HUES64 (cell line): Measurements from ENCODE around the gene CNGA2.

Experiments used
- H3K27ac ChIP-seq: 2 replicates; pipeline ENCODE4 v1.7.0; 2013; ENCODE audit warnings: low read depth, low read length, inconsistent platforms
- H3K27me3 ChIP-seq: 2 replicates; pipeline ENCODE4 v1.6.1; 2013; ENCODE audit warnings: mild to moderate bottlenecking, low read length; ENCODE audit not compliant: insufficient read depth
- H3K36me3 ChIP-seq: 2 replicates; pipeline ENCODE4 v1.6.1; 2013; ENCODE audit warnings: mild to moderate bottlenecking, low read length; ENCODE audit not compliant: insufficient read depth
- H3K4me1 ChIP-seq: 2 replicates; pipeline ENCODE4 v1.6.1; 2013; ENCODE audit warnings: mild to moderate bottlenecking, low read length, moderate library complexity; ENCODE audit not compliant: insufficient read depth
- H3K4me3 ChIP-seq: 2 replicates; pipeline ENCODE4 v1.5.1; 2013; ENCODE audit warnings: mild to moderate bottlenecking, low read length, moderate library complexity
- H3K9ac ChIP-seq: 2 replicates; pipeline ENCODE4 v1.6.1; 2013; ENCODE audit warnings: mild to moderate bottlenecking, low read depth, low read length
- H3K9me3 ChIP-seq: 2 replicates; pipeline ENCODE4 v1.6.1; 2013; ENCODE audit warnings: low read depth, low read length; ENCODE audit not compliant: insufficient read depth
- WGBS: fragments of 150-250, 120-280 bp; methylation state at CpG from one replicate; pipeline ENCODE4 v1.1.7; 2013; ENCODE audit warnings: missing lambda C conversion rate; 5-methylcytosine and 5-hydroxymethylcytosine counted together

CNGA2 gene

DNA sequence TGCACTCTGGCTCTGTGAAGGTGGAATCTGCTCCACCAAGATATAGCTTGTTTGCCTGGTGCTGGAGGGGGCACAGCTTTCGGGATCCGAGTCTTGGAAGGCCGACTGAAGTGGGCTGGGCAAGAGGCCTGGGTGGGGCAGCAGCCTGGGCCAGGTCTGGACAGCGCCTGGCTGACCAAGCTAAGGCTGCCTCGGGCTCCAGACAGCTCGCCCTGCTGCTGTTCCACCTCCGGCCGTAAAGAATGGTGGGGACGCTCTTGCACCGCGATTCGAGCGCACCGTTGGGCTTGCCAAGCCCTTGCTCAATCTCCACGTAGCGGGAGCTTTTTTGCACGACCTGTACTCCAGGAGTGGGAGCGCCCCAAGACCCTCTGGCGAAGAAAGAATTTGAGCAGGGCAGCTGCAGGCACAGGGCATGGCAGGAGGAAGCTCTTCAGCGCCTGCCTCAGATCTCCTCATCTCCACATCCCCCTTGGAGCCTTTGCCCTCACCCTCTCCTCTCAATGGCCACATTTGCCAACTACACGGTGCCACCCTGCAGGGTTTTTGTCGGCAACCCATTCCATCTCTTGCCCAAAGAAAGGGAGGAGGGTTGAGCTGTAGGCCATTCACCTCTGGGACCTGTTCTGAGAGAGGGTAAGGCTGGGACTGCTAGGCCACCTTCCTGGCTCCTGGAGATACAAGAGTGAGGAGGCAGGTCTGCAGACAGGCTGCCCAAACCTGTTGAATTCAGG, 18.9 kb downstream of the CNGA2 start:
- H3K4me1 ChIP-seq: 0 out of 2 replicates have a peak, but pooled peaks cover 4% of the 10 kb centered on the region
- H3K36me3 ChIP-seq: no peaks in the 10 kb centered on the region
- H3K27ac ChIP-seq: no peak overlapping the region
- no peaks in the 10 kb centered on the region for H3K27me3 ChIP-seq
- no peak overlapping the region for H3K4me3 ChIP-seq
- H3K9ac ChIP-seq: no peak overlapping the region
- no peaks in the 10 kb centered on the region for H3K9me3 ChIP-seq
- 16% methylated on average over 22 of the region's 22 CpGs for WGBS

DNA sequence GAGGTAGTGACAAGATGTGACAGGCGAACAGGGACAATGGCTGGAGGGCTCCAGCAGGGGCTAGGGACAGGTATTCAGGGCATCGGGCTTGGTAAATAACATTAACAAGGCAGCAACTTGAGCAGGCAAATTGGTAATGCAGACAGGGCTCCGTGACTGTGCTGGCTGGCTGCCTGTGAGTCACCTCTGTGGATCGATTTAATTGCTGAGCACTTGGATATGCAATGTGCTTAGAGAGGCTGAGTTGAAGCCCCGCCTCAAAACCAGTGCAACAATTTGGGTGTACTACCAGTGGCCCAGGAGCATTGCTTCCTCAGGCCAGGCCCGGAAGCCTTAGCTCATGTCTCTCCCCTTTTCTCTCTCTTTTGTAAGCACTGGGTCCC, 19.5 kb downstream of the CNGA2 start:
- H3K9ac ChIP-seq: no peak overlapping the region

DNA sequence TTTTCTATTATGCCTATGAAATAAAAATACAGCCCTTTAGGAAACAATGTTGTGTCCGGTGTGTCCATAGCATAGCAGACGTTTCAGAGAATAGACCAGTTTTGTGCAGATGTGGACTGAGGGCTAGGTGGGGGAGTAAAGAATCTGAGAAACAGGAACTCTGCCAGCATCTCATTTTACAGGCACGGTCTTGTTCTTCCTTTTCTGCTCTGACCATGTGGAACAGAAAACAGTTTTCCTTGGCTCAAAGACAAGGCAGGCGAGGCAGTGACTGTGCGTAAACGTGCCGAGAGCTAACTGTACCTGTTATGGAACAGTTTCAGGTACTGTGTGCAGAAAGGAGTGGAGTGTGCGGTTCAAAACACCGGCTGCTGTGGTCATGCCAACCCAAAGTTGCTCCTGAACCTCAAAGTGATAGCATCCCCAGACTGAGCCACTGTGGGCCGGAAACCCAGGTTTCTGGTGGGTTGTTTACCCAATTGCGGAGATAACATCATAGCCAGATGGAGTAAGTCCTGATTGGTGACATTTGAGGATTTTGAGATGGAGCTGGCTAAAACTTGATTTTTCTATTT, 20.2 kb downstream of the CNGA2 start:
- H3K9ac ChIP-seq: no peak overlapping the region

More for the DNA sequence above, 19.5 kb downstream of the CNGA2 start:
- Histone ChIP-seq H3K9me3 (no peaks in the 10 kb centered on the region), H3K4me1 (0 out of 2 replicates have a peak, but pooled peaks cover 4% of the 10 kb centered on the region), H3K36me3 (no peaks in the 10 kb centered on the region), H3K27ac (no peak overlapping the region), H3K27me3 (no peaks in the 10 kb centered on the region), H3K4me3 (no peak overlapping the region)
- WGBS: 56% methylated on average over 6 of the region's 6 CpGs

DNA sequence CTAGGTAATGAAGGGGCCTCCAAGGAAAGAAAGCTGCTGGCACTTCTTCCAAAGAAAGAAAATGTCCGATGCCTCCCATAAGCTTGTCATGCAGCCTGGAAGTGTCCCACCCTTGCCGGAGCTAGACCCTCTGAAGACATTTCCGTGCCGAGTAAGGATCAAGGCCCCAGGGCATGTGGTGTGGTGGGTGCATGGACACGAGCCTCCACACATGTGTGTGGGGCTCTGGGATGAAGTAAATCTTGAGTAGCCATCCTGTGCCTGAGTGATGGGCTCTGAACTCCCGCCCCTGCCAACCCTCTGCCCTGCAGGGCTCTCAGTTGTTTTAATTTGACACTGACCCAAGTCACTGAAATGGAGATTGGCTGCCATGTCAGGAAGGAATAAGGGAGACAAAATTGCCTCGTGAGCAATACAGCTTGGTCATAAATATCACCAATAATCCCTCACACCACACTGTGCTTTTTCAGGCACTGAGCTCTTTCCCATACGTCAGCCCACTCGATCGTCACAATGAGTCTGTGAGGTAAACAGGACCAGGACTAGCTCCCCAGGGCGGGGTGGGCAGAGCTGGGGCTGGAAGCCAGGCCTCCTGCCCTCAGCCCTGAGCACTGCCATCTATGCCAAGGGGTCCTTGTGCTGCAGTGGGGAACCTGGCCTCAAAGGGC, 24.6 kb downstream of the CNGA2 start:
- no peak overlapping the region for H3K9ac ChIP-seq
- no peaks in the 10 kb centered on the region for H3K4me1 ChIP-seq
- WGBS: 93% methylated on average over 11 of the region's 11 CpGs
- H3K27ac ChIP-seq: no peak overlapping the region
- no peaks in the 10 kb centered on the region for H3K9me3 ChIP-seq
- no peak overlapping the region for H3K4me3 ChIP-seq
- no peaks in the 10 kb centered on the region for H3K36me3 ChIP-seq
- no peaks in the 10 kb centered on the region for H3K27me3 ChIP-seq

More for the DNA sequence above, 20.2 kb downstream of the CNGA2 start:
- H3K27me3 ChIP-seq: no peaks in the 10 kb centered on the region
- H3K4me1 ChIP-seq: 0 out of 2 replicates have a peak, but pooled peaks cover 4% of the 10 kb centered on the region
- no peak overlapping the region for H3K27ac ChIP-seq
- H3K4me3 ChIP-seq: no peak overlapping the region
- 94% methylated on average over 11 of the region's 11 CpGs for WGBS
- H3K9me3 ChIP-seq: no peaks in the 10 kb centered on the region
- no peaks in the 10 kb centered on the region for H3K36me3 ChIP-seq

DNA sequence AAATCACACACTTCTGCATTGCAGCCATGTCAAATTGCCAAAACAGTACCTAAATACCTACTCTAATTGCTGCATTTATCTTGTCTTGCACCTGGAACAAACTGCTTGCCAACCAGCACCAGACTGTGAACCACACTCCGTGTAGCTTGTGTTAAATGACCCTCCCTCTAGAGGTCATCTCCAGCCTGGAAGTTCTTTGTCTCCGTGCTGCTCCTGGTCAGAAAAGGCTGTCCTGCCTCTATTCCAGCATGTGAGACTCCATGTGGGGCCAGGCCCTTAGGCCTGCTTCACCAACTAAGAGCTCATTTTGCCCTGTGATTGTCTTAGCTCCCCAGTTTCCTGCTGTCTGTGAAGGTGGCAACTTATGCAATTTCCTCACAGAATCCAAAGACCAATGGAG, 28.3 kb downstream of the CNGA2 start:
- 71% methylated on average over 2 of the region's 2 CpGs for WGBS
- no peak overlapping the region for H3K9ac ChIP-seq
- no peaks in the 10 kb centered on the region for H3K9me3 ChIP-seq
- no peaks in the 10 kb centered on the region for H3K27me3 ChIP-seq
- no peaks in the 10 kb centered on the region for H3K36me3 ChIP-seq
- H3K4me1 ChIP-seq: no peaks in the 10 kb centered on the region
- no peak overlapping the region for H3K4me3 ChIP-seq
- no peak overlapping the region for H3K27ac ChIP-seq

DNA sequence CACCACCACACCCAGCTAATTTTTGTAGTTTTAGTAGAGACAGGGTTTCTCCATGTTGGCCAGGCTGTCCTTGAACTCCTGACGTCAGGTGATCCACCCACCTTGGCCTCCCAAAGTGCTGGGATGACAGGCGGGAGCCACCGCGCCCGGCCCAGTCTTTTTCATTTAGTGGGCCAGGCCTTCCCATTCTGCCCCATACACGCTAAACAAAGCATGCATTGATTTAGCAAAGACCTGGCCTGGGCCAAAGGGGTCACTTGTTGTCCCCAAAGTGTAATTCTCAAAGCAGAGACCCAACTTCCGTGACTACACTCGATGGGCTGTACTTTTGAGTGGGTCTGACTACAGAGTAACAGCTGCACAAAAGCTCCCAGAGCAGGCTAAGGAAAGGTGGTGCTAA, 29.2 kb downstream of the CNGA2 start:
- Histone ChIP-seq H3K36me3 (no peaks in the 10 kb centered on the region), H3K4me3 (no peak overlapping the region), H3K27me3 (no peaks in the 10 kb centered on the region), H3K9ac (no peak overlapping the region), H3K9me3 (no peaks in the 10 kb centered on the region), H3K27ac (no peak overlapping the region), H3K4me1 (no peaks in the 10 kb centered on the region)
- WGBS: 95% methylated on average over 8 of the region's 8 CpGs

DNA sequence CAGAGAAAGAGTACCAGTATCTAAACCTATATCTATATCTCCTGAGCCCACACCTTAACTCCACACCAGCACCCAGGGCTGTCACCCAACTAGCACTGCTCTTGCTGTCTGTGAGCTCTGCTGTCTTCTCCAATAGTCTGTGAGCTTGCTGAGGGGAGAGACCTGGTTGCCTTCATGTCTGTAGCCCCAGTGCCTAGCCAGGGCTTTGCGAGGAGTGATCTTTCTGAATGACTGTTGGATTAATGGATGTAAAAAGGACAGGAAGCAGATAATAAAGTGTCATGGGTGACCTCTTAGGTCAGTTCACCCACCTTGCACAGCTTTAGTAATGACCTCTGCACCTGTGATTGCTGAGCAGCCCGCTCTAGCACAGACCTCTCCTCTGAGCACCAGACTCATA, 30.5 kb downstream of the CNGA2 start:
- H3K4me3 ChIP-seq: no peak overlapping the region
- no peak overlapping the region for H3K27ac ChIP-seq
- H3K36me3 ChIP-seq: no peaks in the 10 kb centered on the region
- WGBS: 86% methylated on average over 2 of the region's 2 CpGs
- no peaks in the 10 kb centered on the region for H3K27me3 ChIP-seq
- H3K4me1 ChIP-seq: no peaks in the 10 kb centered on the region
- no peaks in the 10 kb centered on the region for H3K9me3 ChIP-seq
- no peak overlapping the region for H3K9ac ChIP-seq

DNA sequence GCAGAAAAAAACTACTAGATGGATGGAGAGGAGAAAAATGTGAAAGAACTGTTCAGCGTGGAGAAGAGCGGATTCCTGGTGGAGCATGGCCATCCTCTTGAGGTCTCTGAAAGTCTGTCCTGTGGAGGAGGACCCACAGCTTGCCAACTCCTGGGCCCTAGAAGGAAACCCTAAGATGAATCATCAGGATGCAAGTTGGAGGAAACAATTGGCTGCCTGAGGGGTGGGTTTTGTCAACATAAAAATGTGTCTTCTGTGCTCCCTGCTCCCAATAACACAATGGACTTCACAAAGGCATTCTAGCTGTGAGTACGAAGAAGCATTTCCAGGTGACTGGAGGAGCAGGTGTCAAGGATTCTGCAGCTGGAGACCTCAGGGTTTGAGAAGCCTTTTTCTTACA, 37.2 kb downstream of the CNGA2 start:
- Histone ChIP-seq H3K9me3 (no peaks in the 10 kb centered on the region), H3K4me3 (no peak overlapping the region), H3K27ac (no peak overlapping the region), H3K36me3 (no peaks in the 10 kb centered on the region), H3K27me3 (no peaks in the 10 kb centered on the region), H3K4me1 (no peaks in the 10 kb centered on the region), H3K9ac (no peak overlapping the region)
- 95% methylated on average over 3 of the region's 3 CpGs for WGBS

DNA sequence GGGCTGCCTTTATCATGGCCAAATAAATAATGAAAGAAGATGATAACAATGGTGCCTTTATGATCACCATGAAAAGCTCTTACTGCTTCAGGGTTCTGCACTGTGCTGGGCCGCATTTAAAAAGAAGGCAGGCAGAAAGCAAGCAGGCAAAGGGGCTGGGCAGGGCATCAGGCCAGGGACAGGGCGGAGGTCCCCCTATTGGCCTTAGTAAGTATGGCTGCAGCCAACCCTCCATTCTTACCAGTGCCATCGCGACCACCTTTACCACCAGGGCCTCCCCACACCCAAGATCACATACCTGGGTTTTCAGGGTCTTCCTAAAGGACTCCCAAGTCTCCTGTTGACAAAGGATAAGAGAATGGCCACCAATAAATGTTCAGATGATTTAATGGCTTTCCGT, 38.9 kb downstream of the CNGA2 start:
- 85% methylated on average over 5 of the region's 5 CpGs for WGBS
- no peak overlapping the region for H3K27ac ChIP-seq
- H3K4me3 ChIP-seq: no peak overlapping the region
- H3K9me3 ChIP-seq: no peaks in the 10 kb centered on the region
- H3K36me3 ChIP-seq: no peaks in the 10 kb centered on the region
- H3K4me1 ChIP-seq: no peaks in the 10 kb centered on the region
- H3K27me3 ChIP-seq: no peaks in the 10 kb centered on the region
- H3K9ac ChIP-seq: no peak overlapping the region

DNA sequence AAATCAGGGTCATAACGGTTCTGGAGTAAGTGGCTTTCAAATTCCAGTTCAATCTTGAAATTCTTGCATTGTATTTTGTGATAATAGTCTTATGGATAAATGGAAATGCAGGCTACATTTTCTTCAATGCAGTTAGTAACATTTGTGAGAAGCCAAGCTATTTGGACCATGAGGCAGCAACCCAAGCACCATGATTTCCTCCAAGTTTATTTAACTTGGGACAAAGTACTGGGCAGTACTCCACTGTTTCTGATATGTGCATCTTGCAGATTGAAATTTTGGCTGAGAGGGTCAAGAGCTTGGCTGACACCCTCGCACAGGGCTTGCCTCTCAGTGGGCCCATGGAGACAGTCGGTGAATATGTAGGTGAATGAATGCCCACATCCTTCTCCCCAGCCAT, 39.9 kb downstream of the CNGA2 start:
- Histone ChIP-seq H3K36me3 (no peaks in the 10 kb centered on the region), H3K4me1 (no peaks in the 10 kb centered on the region), H3K9ac (no peak overlapping the region), H3K4me3 (no peak overlapping the region), H3K9me3 (no peaks in the 10 kb centered on the region), H3K27me3 (no peaks in the 10 kb centered on the region), H3K27ac (no peak overlapping the region)
- WGBS: 93% methylated on average over 3 of the region's 3 CpGs

DNA sequence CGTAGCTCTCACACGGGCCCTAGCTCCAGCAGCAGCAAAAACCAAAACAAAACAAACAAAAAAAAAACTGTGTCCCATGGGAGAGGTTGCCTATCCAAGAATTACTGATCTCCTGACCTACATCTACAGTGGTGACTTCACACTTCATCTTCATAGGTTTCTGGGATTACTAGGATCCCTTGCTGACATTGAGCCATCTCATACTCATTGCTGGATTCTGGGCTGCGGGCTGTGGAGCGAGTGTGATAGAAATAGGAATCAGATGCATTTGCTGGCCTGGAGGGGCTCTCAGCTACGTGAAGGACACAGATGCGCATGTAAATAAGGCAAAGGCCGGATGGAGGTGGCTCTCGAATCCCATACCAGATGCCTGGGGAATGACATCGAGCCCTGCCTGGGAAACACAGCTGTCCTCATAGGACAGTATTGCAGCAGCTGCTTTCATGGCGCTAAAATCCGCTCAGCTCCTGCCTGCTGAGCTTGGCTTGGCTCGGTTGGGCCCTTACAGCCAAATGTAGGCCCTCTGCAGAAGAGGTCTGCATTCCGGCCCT, 41.7 kb downstream of the CNGA2 start:
- H3K27me3 ChIP-seq: no peaks in the 10 kb centered on the region
- H3K4me1 ChIP-seq: no peaks in the 10 kb centered on the region
- 66% methylated on average over 12 of the region's 13 CpGs for WGBS
- no peak overlapping the region for H3K27ac ChIP-seq
- no peak overlapping the region for H3K4me3 ChIP-seq
- no peak overlapping the region for H3K9ac ChIP-seq
- H3K36me3 ChIP-seq: no peaks in the 10 kb centered on the region
- H3K9me3 ChIP-seq: no peaks in the 10 kb centered on the region
